Activated CD4-positive, CD25-positive, alpha-beta regulatory T cell (primary cell): ENCODE measurements around the gene PTTG1IP.

Experiments used
- DNase-seq, 4 experiments: peaks; one replicate each; lab custom pipeline; 2025; lab: John Stamatoyannopoulos, UW

Gene PTTG1IP

DNA sequence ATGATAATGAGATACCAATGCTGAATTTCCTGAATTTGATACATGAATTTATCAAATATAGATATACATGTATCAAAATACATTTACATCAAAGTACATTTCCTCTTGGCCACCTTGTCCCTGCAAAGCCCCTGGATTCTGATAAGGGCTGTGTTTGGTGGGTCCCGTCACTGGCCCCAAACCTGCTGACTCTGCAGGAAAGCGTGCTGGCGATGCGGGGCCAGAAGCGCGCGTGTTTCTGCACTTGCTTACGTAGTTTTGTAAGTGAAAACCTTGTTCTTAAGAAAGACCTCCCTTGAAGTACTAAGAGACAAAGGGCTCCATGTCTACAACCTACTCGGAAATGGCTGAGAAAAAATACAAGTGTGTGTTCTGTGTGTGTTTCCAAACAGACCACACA, 36.2 kb upstream of the PTTG1IP start:
- DNase-seq, result no peak

DNA sequence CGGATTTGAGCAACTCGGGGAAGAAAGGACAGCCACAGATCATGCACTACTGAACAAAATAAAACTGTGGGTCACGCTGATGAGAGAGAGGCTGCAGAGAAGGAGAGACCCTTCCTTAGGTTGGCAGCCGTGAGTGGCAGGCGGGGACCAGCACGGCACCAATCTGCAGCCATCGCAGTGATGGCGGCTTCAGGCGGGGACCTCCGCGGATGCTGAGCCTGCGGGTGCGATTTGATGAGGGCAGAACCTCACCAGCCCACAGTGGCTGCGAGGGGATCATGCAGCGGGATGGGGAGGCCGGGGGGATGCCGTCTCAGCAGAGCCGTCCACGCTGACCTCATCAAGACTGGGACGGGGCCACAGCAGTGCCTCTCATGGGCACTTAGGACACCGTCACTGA, 35.4 kb upstream of the PTTG1IP start:
- no peak for DNase-seq

DNA sequence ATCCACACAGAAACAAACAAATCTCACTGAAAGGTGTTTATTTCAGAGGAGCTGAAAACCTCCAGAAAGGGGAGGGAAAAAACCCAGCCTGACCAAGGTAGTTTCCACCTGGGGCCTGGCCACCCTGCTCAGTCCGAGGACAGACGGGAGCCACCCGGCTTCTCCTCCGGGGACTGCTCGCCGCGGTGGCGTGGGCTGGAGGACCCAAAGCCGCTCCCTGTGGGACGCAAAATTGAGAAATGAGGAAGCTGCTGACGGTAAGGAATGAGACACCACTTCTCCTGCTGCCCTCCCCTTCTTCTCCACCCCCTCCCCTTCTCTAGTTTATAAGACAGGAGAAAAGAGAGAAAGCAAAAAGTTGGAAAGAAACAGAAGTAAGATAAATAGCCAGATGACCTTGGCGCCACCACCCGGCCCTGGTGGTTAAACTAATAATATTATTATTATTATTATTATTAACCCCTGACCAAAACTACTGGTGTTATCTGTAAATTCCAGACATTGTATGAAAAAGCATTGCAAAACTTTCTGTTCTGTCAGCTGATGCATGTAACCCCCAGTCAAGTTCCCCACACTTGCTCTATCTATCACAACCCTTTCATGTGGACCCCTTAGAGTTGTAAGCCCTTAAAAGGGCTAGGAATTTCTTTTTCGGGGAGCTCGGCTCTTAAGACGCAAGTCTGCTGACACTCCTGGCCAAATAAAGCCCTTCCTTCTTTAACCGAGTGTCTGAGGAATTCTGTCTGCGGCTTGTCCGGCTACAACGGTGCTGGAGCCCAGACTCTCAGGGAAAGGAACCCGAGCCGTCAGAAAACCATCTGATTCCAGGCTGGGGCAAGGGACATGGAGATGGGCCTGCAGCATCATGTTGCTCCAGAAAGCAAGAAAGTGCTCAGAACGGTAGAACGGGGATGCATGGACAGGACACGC, 34.7 kb upstream of the PTTG1IP start:
- no peak for DNase-seq

DNA sequence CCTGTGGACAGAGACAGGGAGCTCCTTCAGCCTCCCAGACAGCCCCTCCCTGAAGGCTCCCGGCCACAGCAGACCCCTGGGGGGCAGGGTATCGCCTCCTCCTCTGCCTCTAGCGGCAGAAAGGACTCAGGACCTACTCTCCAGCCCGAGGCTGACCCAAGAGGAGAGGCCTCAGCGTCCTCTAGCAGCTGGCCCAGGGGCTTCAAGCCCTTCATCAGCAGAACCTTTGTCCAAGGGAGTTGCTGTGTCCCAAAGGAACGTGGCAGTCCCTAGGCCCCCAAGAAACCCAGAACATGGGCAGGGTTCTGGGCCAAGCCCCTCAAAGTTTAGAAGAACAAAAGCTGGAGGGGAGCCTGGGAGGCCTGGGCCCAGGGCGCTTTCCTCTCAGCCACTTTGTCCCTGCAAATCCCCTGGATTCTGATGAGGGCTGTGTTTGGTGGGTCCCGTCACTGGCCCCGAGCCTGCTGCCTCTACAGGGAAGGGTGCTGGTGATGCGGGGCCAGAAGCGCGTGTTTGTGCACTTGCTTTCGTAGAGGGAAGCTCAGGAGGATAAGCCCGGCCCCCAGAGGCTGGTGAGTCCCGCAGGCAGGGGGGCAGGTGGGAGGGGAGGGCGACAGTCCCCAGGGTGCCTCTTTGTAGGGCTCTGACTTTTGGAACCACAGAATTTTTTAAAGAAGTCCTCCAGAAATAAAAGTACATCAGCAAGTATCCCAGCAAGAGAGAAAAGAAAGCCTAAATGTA, 33.9 kb upstream of the PTTG1IP start:
- no peak for DNase-seq

DNA sequence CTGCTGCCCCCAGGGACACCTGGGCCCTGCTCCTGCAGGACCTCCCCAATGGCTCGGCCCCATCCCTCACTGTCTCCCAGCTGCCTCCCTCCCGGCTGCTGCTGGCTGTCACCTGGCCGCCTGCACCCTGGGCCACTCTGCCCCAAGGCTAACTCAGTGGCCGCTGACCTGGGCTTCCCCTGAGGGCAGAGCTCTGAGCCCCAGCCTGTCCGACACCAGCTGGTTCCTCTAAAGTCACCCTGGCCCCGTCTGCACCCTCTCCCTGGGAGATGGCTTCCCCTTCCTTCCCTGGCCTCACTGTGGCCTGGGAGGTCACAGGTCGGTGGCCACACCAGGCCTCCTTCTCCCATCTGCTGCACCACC, 32.2 kb upstream of the PTTG1IP start:
- DNase-seq, result no peak

DNA sequence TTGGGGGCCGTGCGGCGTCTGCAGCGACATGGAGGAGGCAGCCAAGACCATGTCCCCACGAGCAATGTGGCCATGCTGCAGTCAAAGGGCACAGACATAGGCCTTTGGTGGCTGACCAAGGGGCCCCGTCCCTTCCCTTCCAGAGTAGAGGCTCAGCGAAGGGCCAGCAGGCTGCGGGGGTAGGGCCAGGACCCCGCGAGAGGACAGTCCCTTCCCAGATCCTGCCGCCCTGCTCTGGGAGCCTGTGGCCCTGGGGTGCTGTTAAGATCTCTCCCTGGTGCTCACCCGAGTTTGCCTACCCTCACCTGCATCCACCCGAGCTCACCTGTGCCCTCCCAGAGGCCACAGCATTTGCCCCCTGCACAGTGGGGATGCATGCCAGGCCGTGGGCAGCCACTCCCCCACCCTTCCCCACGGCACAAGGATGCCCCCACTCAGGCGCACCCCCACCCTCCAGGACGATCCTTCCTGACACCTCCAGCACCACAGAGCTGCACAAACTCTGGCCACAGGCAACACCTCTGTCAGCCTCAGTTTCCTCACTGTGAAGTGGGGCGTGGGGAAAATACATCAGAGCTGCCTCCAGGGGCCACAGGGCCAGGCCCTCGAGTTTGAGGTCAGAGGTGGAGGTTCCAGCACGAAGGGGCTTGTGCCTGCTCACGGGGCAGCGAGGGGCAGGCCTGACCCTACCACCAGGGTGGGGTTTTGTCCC, 31.7 kb upstream of the PTTG1IP start:
- DNase-seq, result no peak

DNA sequence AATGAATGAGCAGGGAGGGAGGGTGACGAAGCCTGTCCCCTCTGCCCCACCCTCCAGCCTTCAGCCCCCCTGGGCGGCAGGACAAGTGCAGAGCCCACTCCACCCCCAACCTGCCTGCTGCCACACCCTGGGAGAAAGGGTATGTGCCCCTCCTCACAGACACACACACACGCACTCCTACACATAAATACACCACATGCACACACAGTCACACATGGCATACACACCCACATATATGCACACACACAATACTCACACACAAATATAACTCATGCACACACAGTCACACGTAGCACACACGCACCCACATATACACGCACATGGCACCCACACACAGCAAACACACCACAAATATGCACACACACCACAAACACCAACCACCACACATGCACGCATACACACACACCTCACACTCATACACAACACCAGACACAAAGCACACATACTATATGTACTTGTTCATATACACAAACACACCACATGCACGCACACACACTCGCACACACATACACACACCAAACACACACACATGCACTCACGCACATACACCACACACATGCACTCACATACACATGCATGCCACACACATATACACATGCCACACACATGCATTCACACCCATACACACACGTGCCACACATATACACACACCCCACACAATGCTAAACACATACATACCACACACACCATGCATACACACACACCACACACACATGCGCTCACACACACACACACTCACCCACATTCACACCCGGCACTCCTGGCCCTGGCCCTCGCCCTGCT, 30.8 kb upstream of the PTTG1IP start:
- no peak for DNase-seq

DNA sequence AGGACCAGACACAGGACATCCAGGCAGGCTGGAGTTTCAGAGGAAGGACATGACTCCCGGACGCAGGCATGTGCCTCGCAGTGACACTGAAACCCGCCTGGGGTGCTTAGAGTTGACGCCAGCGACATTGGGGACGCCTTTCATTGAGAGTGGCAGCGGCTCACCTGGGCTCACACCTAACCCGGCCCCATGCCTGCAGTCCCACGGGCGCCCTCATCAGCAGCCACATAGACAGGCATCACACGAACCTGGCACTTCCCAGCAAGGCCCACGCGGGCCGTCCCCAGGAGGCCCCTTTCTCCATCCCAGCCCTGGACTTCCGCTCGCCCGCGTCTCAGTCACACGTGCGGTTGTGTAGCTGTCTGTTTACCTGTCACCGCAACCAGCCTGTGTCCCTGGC, 30.2 kb upstream of the PTTG1IP start:
- no peak for DNase-seq

DNA sequence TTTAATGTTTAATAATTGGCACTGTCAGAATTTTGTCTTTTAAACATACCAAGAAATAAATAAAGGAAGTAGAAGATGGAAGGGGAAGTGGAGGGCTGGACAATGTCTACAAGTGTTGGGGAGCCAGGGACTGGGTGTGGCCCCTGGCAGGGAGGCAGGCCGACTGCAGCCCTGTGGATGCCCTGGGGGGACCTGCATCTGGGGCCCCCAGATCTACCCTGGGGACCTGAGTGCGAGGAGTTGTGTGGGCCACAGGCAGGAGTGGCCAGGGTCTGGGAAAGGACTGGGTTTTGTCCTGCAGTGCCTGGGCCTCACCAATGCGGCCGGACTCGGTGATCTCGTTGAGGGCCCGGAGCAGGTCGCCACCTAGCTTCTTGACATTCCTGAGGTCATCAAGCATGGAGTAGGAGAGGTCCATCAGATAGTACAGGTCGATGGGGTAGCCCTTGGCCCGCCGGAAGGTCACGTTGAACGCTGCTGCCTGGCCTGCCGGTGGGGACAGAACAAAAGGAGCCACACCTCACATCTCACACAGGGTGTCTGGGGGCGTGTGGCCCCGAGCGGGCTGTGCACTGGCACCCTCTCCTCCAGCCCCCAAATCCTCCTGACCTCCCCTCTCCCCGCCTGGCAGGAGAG, 29.7 kb upstream of the PTTG1IP start:
- no peak for DNase-seq

DNA sequence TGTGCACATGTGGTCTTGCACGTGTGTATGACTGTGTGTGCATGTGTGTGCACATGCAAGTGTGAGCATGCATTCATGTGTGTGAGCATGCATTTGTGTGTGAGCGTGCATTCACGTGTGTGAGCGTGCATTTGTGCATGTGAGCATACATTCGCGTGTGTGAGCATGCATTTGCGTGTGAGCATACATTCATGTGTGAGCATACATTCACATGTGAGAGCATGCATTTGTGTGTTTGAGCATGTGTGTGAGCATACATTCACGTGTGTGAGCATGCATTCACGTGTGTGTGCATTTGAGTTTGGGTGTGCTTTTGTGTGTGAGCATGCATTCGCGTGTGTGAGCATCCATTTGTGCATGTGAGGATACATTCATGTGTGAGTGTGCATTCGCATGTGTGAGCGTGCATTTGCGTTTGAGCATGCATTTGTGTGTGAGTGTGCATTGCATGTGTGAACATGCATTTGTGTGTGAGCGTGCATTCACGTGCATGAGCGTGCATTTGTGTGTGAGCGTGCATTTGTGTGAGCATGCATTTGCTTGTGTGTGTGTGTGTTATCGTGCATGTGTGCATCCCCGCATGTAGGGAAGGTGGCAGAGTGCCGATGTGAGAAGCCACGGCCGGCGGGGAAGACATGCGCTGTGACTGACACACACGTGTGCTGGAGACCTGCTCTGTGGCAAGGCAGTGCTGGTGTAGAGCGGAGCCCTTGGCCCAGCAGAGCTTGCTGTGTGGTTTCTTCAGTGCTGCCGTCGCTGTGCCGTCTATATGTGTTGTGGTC, 29.0 kb upstream of the PTTG1IP start:
- no peak for DNase-seq

DNA sequence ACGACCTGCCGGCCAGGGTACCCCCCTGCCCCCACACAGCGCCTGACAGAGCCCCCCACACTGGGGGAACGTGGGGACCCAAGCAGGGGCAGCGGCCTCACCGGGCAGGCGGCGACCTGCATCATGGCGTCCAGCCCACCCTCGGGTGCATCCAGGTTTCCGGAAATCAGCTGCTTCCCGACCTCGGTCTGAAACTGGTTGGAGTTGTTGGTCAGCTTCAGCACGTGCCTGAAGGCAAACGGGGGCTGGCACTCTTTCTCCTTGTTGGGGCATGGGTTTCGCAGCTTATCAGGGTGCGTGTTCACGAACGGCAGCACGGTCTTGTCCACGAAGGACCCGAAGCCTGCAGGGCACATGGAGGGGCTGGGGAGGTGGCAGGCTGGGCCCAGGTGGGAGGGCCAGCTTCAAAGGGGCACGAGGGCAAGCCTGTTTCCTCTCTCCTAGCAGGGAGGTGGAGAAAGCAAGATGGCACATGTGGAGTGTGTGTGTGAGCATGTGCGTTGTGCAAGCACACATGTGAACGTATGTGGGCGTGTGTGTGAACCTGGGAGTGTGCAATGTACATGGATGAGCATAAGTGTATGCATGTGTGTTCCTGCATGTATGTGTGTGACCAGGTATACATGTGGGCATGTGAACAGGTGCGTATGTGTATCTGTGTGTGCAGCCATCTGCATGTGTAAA, 28.0 kb upstream of the PTTG1IP start:
- no peak for DNase-seq

DNA sequence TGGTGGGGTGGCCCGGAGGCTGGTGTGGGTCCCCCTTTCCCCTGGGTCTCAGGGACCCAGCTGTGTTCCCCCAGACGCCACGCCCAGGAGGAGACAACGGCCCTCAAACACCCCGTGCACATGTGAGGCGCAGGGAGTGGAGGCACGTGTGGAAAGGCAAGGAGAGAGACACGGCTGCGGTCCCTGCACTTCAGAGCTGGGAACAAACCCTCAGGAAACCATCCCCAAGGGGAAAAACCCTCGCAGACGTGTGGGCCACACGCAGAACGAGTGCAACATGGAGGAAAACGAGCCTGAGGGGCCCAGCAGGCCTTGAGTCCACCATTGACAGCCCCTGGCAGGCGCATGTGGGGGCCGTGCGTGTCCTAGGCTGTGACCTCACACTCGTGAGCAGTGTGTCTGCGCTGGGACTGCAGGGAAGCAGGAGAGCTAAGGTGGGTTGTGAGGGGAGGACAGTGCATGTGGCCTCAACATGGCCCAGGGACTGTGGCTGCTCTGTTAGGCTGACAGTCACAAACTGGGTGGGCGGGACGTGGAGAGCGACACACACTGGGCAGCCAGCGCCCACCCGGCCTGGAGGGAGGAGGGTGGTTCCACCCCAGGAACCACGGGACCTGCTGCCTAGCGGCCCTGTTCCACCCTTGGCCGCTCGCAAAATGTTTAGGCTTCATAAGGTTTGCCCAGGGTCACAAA, 27.2 kb upstream of the PTTG1IP start:
- no peak for DNase-seq

DNA sequence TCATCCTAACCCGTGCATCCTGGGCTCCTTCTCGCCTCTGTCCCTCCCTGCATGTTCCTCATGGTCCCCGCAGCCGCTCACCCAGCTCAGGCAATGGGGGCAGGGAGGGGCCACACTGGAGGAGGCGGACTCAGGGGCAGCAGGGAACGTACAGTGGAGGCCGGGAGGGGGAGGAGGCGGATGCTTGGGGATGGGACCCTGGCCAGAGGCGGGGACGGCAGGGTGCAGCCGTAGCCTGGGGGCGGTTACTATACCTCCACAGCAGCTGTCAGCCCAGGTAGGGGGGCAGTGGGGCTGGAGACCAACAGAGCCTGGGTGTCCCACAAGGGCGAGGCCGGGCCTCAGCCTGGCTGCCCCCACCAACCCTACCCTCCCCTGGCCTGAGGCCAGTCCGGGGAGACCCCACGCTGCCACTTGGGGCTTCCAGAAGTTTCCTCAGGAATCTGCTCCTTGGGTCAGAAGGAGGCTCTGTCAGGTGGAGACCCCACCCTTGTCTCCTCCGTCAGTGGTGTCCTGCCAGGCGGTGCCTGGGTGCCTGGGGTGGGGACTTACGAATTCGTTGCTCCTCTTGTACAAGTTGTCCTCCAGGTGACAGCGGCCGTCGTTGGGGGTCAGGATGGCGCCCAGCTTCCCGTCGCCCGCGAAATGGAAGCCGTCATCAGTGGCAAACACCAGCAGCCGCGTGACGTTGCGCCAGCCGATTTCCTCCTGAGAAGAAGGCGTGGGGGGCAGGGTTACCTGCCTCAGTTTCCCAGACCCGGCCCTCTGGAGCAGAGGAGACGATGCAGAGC, 26.5 kb upstream of the PTTG1IP start:
- DNase-seq, result no peak

DNA sequence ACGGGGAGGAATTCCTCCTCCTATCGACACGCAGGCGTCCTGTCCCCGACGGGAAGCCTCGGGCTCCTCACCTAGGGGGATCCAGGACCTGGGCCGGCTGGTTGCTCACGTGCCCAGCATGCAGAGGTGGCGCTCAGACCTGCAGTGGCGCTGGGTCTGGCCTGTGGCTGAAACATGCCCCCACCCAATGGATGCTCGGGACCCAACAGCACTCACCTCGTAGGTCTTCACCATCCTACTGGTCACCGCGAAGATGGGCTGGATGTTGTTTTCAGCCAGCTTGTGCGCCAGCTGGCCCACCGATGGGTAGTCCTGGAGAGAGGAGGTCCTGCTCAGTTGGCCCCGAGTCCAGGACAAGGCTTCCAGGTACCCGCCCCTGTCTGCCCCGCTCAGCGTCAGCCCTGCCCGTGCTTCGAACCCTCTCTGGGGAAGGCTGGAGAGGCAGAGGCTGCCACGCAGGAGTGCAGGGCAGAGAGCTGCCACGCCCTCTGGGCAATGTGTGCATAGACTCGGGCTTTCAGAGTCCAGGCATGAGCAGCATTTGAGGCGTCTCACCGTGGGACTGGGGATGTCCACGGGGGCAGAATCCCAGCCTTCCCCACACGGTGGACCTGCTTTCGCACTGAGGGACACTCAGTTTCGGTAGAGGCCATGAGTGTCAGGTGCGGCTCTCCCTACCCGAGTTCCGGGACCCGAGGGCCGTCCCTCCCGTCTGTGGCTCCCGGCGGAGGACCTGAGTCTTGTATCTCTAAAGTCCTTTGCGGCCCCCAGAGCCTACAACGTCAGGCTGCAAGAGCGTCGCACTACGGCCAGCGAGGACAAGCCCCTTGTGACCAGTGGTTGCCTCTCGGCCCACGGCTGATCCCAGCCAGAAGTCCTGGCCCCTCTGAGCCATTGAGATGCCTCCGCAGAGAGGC, 25.6 kb upstream of the PTTG1IP start:
- DNase-seq, result no peak

DNA sequence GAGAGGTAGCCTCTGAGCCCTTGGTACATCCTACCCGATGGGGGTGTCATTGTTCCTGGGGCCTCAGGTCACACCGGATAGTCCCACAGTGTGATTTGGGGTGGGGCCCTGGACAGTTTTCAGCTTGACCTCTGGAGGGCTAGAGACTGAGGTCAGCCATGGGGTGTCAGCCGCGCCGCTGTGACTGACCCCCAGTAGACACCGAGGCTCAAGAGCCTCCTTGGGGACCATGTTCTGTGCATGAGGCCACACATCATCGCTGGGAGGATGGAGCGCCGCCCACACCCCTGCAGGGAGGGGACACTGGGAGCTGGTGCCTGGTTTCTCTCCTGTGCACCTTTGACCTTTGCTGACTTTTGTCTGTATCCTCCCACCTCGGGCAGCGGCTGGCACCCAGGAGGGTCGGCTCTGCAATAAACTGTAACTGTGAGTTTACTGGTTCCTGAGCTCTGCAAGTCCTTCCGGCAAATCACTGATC, 24.6 kb upstream of the PTTG1IP start:
- no peak for DNase-seq

DNA sequence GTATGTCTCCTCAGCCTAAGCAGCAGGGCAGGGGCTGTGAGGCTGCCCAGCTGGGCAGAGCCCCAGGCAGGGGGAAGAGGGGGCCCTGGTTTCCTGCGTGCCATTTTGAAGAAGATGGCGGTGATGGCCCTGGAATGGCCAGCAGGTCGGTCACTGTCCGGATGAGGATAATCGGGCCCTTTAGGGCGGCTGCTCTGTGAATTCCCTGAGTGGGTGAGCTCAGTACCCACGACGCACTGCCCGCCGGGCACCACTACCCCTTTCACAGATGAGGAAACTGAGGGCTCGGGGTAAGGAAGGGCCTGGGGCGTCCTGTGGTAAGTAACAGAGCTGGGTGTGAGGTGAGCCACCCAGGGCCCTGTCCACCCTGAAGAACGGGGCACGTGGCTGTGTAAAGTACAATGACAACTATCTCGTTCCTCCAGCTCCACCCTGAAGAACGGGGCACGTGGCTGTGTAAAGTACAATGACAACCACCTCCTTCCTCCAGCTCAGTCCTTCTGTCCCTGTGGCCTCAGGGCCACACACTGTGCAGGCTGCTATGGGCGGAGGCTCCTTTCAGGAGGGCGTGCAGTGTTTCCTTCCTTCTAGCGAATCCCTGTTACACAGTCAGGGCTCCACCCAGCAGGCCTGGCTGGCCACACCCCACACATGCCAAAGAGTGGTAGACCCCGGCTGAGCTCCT, 24.0 kb upstream of the PTTG1IP start:
- DNase-seq, result no peak
